ENCODE measurements around the gene PLA2G15.

- TF ChIP-seq CTCF (conservative IDR thresholded peaks at IDR 0.05 in 1 of 2, IDR thresholded peaks at IDR 0.05 in 1 of 2; ENCODE audit: low read depth in 1 of 2, low read length in 2 of 2) (no peak), EZH2 (IDR thresholded peaks at IDR 0.05; ENCODE audit: low read length, missing control alignments) (no peak)
These were observed 8.5 kb downstream of the PLA2G15 start for GRCh38 chr16:68253721-68254120.

All from fibroblast of lung (primary cell).